H54 (cell line): ENCODE data around the gene KLHL12.
A peak's percentile ranks its signal among the peaks of the same experiment; 100 is the strongest.

ENCODE experiments used
- DNase-seq: peaks from one replicate; pipeline ENCODE4 v3.0.0; 2011; ENCODE audit warnings: low spot score, mixed read lengths; ENCODE audit not compliant: insufficient read length
- FAIRE-seq: peaks from 3 replicates; lab custom pipeline; 2011; peaks lifted over from hg19 to GRCh38; lab: Jason Lieb, UNC
- POLR2A ChIP-seq: IDR thresholded peaks from 2 replicates; pipeline ENCODE4 v1.6.1; 2011; ENCODE audit warnings: low read depth, mild to moderate bottlenecking, low read length

KLHL12 gene

DNA sequence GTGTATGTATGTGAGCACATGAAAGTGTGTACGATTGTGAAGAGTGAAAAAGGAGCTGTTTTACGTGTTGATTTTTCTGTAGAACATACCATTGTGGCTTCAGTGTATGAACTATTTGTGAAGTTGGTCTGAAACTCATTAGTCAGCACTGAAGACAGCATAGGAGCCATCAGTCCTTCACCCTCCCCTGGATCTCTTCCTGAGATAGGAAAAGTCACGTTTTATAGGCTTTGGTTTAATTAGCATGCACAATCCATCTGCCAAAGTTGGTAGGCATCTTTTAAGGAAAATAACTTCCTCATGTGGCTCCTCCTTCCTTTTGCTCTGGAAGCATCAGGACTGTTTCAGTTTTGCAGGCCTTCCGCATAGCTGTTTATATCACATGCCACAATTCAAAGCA is 36.6 kb downstream of the KLHL12 start:
- TF ChIP-seq POLR2A = no peak
- no peak for FAIRE-seq
- no peak for DNase-seq

DNA sequence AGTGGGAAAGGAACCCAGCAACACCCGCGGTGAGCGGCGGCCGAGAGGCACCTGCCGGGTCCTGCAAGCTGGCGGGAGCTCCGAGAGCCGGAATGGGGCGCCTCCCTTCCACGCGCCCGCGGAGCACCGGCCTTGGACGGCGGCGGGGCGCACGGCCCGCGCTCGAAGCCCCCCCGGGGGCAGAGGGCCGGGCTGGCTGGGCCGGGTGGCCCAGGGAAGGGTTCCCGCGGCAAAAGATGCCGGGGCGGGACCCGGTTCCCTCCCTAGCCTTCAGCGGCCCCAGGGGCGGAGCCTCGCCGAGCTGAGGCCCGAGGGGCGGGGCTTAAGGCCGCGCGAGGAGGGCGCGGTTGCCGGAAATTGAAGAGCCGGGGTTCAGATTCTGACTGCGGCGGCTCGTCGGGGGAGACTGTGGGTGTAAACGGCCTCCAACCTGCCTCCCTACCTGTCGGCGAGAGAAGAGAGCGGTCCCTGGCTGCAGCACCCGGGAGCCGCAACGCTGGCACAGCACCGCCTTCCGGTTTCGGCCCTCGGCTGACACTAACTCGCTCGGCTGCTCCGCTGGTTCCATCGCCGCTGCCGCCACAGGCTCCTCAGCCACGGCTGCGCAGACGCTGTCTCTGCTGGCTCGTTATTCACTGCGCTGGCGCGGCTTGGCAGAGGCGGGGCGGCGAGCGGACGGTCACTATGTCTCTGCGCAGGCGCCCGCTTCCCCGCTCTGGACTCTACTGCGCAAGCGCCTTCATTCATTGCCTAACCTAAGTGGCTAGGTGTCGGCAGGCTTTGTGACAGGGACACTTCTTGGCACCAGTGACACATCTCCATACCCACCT is 38.3 kb downstream of the KLHL12 start, which contains the start of gene RABIF:
Gene RABIF, minus strand, starts transcription at position 619 of the 830 bp plus-strand sequence. Its CDS starts 51 bp downstream, at position 568.
- TF ChIP-seq POLR2A = peak; percentile 98
- FAIRE-seq (no peak), DNase-seq (peak; percentile 94)

DNA sequence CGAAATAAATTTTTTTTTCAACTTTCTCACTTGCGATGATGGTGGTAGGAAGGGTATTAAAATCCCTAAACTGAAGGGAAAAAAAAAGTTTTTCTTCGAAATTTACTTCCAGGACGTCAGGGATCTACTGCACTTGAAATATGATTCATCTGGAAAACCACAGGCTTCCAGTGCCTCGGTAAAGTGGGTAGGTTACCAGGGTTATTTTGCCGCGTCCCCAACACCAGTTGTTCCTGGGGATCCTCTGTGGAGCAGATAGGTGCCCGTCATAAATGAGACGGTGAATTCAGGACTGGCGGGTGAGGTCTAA is 38.9 kb downstream of the KLHL12 start:
- DNase-seq = peak; percentile 64
- FAIRE-seq = no peak
- TF ChIP-seq POLR2A = no peak

DNA sequence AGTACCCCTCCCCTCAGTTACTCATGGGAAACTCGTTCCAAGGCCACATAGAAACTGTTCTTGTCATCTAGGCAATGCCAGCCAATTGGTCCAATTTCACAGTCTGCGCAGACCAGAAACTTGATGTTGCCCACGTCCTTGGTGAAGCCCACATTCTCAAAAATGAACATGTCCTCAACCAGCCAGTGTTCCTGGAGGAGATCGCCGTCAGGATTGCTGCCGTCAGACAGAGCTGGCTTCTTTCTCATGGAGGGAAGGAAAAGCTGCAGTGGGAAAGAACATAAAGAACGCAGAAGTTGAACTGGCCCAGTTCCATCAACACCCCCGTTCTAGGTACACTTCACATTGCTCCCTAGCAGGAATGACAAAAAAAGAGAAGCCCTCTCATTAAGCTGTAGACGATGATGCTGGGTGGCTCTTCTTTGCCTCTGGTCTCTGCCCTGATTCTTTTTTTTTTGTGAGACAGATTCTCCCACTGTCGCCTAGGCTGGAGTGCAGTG is 46.0 kb downstream of the KLHL12 start:
- TF ChIP-seq POLR2A = no peak
- no peak for FAIRE-seq

DNA sequence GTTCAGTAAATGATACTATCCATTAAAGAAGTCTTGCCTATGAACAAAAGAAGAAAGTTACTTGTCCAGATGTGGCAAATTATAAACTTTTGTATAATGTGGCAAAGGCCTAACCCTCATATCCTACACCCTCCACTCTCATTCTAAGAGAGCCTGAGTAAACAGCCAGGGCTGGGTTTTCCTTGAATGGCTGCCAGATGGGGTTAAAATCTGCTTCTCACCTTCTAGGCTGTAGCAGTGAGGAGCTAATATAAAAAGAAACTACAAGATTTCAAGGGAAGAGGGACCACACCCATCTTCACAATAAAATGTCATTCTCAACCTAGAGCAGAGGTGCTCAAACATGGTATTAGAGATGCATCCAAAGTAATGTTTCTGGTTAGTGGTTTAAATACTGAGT is 47.0 kb downstream of the KLHL12 start:
- no peak for TF ChIP-seq POLR2A
- DNase-seq (no peak), FAIRE-seq (no peak)

More for the DNA sequence above, 46.0 kb downstream of the KLHL12 start:
- DNase-seq = no peak

DNA sequence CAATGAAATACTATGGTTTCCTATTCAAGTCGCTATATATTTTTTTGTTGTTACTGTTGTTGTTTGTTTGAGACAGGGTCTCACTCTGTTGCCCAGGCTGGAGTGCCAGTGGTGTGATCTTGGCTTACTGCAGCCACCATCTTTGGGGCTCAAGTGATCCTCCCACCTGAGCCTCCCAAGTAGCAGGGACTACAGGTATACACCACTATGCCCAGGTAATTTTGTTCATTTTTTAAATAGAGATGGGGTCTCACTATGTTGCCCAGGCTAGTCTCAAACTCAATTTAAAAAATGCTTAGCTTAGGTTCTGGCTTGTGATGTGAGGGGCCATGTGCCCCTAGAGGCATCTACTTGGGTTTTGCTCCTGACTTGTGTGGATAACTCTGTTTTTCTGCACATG is 47.9 kb downstream of the KLHL12 start:
- DNase-seq (no peak), FAIRE-seq (no peak)
- no peak for TF ChIP-seq POLR2A

DNA sequence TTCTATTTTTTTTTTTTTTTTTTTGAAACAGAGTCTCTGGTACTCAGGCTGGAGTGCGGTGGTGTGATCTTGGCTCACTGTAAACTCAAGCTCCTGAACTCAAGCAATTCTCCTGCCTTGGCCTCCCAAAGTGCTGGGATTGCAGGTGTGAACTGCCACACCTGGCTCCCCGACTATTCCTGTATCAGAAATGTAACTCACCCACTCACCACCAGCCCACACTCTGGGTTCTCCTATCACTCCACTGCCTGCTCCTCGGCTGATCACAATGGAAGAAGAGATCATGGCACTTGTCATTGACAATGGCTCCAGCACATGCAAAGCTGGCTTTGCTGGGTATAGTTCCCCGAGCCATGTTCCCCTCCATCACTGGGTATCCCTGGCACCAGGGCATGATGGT is 54.0 kb downstream of the KLHL12 start:
- DNase-seq = no peak
- no peak for TF ChIP-seq POLR2A
- FAIRE-seq = no peak

DNA sequence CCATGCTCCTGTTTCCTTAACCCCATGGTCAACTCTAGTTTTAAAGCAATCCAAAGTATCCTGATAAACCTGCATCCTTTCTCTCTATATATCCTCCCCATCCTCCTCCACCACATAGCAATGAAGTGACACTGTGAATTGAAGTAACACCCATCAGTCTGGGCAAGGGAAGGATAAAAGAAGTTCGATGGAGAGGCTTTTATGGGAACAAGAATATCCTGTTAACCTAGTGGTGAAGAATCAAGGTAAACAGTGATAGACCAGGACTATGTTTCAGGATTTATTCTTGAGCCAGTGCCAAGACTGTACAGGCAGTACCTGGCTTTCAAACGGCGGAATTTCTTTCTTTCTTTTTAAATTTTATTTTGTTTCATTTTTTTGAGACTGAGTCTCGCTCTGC is 55.7 kb downstream of the KLHL12 start:
- DNase-seq (no peak), FAIRE-seq (no peak)
- TF ChIP-seq POLR2A = no peak

DNA sequence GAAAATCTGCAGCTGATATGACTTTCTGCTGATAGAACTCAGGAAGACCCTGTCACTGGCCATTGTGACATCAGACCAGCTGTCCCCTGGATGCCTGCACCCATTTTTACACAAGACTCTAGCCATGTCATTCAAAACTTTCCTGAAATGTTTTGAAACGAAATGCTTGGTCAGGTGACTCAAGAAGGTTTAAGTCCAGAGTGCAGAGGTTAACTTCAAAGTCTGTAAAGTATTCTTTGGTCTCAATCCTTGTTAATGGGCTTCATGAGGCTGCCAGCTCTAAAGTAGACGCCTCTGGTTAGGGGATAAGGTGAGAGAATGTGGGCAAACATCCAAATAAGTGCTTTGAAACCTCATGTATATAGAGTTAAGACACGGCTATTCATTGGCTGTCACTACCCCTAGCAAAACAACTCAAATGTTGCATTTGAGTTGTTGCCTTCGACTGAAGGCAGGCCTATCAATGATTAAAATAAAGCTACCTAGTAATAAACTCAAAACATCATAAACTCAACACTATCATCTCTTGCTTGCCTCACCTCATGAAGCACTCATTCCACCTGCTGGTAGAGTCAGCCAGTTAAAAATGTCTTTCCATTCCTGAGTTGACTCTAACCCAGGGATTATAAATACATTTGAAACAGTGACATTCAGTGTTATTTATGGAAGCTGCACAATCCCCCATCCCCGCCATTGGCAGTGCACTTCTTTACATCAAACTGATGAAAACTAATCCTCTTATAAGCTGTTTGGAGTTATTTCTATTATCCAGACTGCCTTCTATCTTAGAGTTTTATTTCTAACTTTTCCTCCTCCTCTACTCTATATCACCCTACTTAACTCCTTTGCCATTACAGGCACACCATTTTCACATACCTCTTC is 64.1 kb downstream of the KLHL12 start:
- no peak for TF ChIP-seq POLR2A
- no peak for FAIRE-seq
- DNase-seq = no peak

DNA sequence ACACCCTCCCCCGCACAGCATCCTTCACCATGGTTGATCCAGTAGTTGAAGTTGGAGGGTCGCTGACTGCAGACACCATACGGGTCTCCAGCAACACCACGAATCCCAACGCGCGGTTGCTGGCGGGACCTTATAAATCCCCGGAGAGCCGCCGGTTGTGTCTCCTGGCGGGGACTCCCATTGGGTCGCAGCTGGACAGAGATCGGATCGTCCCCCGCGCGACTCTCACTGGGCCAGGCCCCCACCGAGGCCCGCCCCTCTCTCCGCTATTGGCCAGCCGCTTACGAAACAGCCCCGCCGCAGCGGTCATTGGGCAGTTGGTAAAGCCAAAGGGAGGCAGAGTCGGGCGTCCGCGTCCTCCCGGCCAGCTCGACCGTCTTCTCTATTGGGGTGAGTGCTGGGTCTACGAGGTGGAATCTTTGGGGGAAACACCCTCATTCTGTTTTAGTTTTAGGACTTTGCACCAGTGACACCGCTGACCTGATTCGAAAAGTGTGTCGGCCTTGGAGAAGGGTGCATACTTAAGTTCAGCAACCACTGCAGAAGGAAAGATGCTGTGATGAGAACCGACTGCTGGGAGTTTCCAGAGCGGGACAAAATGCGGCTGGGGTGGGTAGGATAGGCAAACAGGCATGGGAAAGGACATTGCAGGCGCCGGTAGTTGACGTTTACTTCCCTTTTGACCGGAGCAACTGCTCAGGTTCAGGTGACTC is 65.5 kb downstream of the KLHL12 start:
- FAIRE-seq (no peak), DNase-seq (peak; percentile 95)
- no peak; the same call in 1 of the 2 replicates for TF ChIP-seq POLR2A

DNA sequence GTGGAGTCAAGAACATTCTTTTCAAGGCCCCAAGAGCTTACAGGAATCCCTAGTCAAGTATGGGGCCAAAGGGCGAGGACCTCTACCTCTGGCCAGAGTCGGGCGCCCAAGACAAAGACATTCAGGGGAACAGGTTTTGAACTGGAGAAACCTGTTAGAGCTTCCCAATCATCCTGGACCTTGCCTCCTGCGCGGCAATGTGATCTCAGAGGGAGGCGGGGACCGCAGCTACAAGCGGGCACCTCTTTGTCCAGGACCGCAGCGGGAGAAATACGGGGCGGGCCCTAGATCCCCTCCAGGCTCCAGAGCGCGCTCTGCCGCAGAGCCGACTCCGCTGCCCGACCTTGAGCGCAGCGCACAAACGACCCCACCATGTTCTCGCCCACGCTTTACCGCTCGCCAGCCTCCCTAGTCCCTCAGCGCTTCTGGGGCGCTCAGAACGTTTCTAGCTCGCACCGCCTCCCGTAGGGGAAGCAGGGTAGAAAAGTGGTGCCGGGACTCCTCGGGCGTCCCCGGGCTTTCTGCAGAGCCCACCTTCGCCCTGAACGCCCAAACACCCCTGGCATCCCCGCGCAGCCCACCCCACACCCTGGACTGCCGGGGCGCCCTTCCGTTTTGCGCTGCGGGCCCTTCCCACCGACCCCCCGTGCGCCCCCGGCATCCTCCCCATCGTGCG is 66.2 kb downstream of the KLHL12 start:
- DNase-seq = peak; percentile 29
- no peak for FAIRE-seq
- no peak for TF ChIP-seq POLR2A

DNA sequence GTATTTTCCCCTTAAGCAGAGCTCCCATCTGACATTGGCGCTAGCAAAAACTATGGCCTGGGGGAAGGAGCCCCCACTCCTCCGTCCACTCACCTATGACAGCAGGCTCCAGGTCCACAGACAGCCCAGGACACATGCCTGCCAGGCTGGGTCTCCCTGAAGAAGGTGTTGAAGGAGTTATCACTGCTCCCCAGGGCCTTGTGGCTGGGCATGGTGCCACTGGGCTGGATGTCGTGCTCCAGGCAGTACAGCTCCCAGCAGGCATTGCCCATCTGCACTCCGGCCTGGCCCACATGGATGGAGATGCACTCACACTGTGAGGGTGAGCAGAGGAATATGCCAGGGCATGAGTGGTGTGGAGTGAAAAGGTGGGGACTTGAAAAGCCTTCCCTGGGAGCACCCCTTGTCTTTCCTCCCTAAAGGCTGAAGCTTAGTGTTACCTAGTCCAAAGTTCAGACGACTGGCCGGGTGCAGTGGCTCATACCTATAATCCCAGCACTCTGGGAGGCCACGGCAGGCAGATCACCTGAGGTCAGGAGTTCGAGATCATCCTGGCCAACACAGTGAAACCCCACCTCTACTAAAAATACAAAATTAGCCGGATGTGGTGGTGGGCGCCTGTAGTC is 68.1 kb downstream of the KLHL12 start:
- DNase-seq = no peak
- no peak for FAIRE-seq
- no peak for TF ChIP-seq POLR2A

DNA sequence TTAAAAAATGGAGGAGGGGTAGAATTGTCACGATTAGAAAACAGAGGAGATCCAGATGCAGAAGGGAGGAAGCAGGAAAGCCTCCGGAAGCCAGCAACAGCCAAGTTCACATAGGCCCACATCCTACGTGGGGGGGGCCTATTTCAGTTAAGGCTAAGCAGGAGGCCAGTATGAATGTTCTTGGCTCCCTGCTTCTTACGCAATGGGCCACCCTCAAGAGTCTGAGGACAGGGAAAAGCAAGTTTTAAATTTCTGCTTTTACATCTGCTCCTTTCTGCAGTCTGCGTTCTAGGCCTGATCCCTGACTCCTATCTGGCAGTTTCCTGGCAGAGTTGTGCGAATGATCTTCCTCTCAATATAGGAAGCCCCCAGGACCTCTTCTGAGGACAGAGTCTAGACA is 68.7 kb downstream of the KLHL12 start:
- FAIRE-seq = no peak
- TF ChIP-seq POLR2A = no peak
- DNase-seq = no peak
